ENCODE results near the gene KRTAP2-3.
A peak's percentile ranks its signal among the peaks of the same experiment; 100 is the strongest.
"Not testable (repeated sequence)": the region's sequence is repeated elsewhere in the genome, so short reads cannot be mapped to it uniquely, and the experiment has no call there.

Gene KRTAP2-3

DNA sequence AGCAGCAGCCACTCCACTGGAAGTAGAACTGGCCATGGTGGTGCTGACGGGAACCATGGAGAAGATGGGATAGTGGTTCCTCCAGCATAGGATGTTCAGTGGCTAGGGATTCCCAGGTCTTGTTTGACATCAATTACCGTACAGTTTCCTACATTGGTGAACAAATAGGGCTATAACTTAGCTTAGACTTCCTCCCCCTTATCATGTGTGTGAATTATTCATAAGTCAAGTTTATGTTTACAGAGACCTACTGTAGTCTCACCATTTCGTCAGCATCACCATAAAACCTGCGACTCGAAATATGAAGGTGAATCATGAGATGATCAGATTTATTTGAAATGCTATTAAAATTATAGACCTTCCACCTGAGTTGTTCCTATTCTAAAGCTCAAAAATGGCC, 1.2 kb downstream of the KRTAP2-3 start:
- FAIRE-seq (no peak), DNase-seq (ENCODE audit: insufficient read length) (no peak)
- TF ChIP-seq TAF1 (IDR thresholded peaks at IDR 0.05; ENCODE audit: borderline replicate concordance, low read depth, low read length) (no peak), POLR2AphosphoS5 (IDR thresholded peaks at IDR 0.05; ENCODE audit: low read depth, low read length) (no peak), POLR2A (IDR thresholded peaks at IDR 0.05; ENCODE audit: low read depth, low read length) (no peak)

- FAIRE-seq = peak; percentile 21
- TF ChIP-seq POLR2A (IDR thresholded peaks at IDR 0.05; ENCODE audit: low read depth, low read length) (no peak), TAF1 (IDR thresholded peaks at IDR 0.05; ENCODE audit: borderline replicate concordance, low read depth, low read length) (no peak), POLR2AphosphoS5 (IDR thresholded peaks at IDR 0.05; ENCODE audit: low read depth, low read length) (no peak)
Observed at GRCh38 chr17:41057547-41057946, 2.4 kb downstream of the KRTAP2-3 start.

GRCh38 chr17:41055130-41055529, 4.8 kb downstream of the KRTAP2-3 start, which contains the start of gene KRTAP2-2:
KRTAP2-2 (minus strand) TSS chr17:41055230; CDS start chr17:41055211, 19 bp downstream.
- DNase-seq (ENCODE audit: insufficient read length) = not testable (repeated sequence)

More at GRCh38 chr17:41057547-41057946, 2.4 kb downstream of the KRTAP2-3 start:
- no peak for DNase-seq (ENCODE audit: insufficient read length)

DNA sequence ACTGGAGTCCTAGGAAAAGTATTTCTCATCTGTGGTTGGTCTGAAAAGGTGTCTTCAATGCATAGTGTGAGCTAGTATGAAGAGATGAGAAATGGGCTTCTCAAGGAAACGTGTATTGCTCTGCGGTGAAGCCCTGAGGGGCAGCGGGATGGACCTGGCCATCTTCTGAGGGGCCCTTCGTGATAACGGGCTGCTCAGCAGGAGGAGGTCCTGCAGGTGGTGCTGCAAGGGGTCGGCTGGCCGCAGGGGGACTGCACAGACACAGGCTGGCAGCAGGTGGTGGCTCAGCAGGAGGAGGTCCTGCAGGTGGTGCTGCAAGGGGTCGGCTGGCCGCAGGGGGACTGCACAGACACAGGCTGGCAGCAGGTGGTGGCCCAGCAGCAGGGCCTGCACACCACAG, 5.4 kb downstream of the KRTAP2-3 start:
- not testable (repeated sequence) for FAIRE-seq; DNase-seq (ENCODE audit: insufficient read length)

More at GRCh38 chr17:41055130-41055529, 4.8 kb downstream of the KRTAP2-3 start, which contains the start of gene KRTAP2-2:
- not testable (repeated sequence) for FAIRE-seq

GRCh38 chr17:41054025-41054424, 5.9 kb downstream of the KRTAP2-3 start:
- FAIRE-seq = no peak
- TF ChIP-seq POLR2A (IDR thresholded peaks at IDR 0.05; ENCODE audit: low read depth, low read length) (no peak), POLR2AphosphoS5 (IDR thresholded peaks at IDR 0.05; ENCODE audit: low read depth, low read length) (no peak), TAF1 (IDR thresholded peaks at IDR 0.05; ENCODE audit: borderline replicate concordance, low read depth, low read length) (no peak)

DNA sequence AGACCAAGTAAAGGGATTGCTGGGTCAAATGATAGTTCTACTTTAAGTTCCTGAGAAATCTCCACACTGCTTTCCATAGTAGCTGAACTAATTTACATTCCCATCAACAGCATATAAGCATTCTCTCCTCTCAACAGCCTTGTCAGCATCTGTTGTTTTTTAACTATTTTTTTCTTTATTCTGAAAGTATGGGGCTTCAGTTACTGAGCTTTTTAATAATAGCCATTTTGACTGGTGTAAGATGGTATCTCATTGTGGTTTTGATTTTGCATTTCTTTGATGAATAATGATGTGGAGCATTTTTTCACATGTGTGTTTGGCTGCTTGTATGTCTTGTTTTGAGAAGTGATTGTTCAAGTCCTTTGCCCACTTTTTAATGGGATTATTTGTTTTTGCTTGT, 7.3 kb downstream of the KRTAP2-3 start:
- TF ChIP-seq POLR2A (IDR thresholded peaks at IDR 0.05; ENCODE audit: low read depth, low read length) (no peak), TAF1 (IDR thresholded peaks at IDR 0.05; ENCODE audit: borderline replicate concordance, low read depth, low read length) (no peak), POLR2AphosphoS5 (IDR thresholded peaks at IDR 0.05; ENCODE audit: low read depth, low read length) (no peak)
- no peak for DNase-seq (ENCODE audit: insufficient read length)
- FAIRE-seq = no peak

More at GRCh38 chr17:41054025-41054424, 5.9 kb downstream of the KRTAP2-3 start:
- DNase-seq (ENCODE audit: insufficient read length) = no peak

- TF ChIP-seq POLR2A (IDR thresholded peaks at IDR 0.05; ENCODE audit: low read depth, low read length) = no peak
- TF ChIP-seq POLR2AphosphoS5 (IDR thresholded peaks at IDR 0.05; ENCODE audit: low read depth, low read length) = no peak
- no peak for DNase-seq (ENCODE audit: insufficient read length)
- FAIRE-seq = no peak
Observed at GRCh38 chr17:41049110-41049509, 10.8 kb downstream of the KRTAP2-3 start.

DNA sequence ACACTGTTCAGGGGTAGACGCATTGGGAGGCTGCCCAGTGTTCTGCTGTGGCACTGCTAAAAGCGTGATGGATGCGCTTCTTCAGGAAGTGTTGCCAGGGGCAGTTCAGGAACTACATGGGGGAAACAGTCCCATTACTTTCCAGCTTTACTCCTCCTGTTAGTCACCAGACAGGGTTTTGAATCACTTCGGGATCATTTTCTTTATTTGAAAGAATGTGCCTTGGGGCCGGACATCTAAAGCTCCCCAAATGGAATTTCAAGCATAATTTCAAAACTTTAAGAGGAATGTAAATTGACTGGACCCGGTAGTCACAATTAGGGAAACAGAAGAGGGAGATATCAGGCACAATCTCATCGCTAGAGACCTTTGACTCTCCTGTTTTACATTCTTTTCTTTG, 11.5 kb downstream of the KRTAP2-3 start:
- no peak for DNase-seq (ENCODE audit: insufficient read length)
- no peak for FAIRE-seq
- no peak for TF ChIP-seq POLR2AphosphoS5 (IDR thresholded peaks at IDR 0.05; ENCODE audit: low read depth, low read length)
- no peak for TF ChIP-seq TAF1 (IDR thresholded peaks at IDR 0.05; ENCODE audit: borderline replicate concordance, low read depth, low read length)
- no peak for TF ChIP-seq POLR2A (IDR thresholded peaks at IDR 0.05; ENCODE audit: low read depth, low read length)

- DNase-seq (ENCODE audit: insufficient read length); FAIRE-seq: not testable (repeated sequence)
Observed at GRCh38 chr17:41046735-41047465, 13.0 kb downstream of the KRTAP2-3 start, which contains the start of gene KRTAP2-1. KRTAP2-1 (minus strand) TSS chr17:41047316; CDS start chr17:41047267, 49 bp downstream.

DNA sequence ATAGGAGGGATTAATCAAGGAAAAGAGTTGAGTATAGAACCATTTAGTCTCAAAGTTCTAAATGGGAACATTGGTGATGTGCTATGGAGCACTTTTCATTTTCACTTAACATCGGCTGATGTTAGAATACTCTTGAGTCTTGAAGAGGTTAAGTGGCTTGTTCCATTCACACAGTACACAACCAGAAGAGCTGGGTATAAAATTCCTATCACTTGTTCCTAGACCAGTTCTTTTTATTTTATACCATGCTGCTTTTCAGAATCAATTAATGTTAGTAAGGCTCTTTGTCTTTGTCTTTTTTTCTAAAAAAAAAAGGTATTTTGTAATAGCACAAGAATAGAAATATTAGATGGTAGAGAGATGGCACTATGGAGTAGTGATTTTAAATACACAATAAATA, 17.0 kb downstream of the KRTAP2-3 start:
- DNase-seq (ENCODE audit: insufficient read length) (no peak), FAIRE-seq (no peak)
- TF ChIP-seq POLR2AphosphoS5 (IDR thresholded peaks at IDR 0.05; ENCODE audit: low read depth, low read length) (no peak), POLR2A (IDR thresholded peaks at IDR 0.05; ENCODE audit: low read depth, low read length) (no peak), TAF1 (IDR thresholded peaks at IDR 0.05; ENCODE audit: borderline replicate concordance, low read depth, low read length) (no peak)

DNA sequence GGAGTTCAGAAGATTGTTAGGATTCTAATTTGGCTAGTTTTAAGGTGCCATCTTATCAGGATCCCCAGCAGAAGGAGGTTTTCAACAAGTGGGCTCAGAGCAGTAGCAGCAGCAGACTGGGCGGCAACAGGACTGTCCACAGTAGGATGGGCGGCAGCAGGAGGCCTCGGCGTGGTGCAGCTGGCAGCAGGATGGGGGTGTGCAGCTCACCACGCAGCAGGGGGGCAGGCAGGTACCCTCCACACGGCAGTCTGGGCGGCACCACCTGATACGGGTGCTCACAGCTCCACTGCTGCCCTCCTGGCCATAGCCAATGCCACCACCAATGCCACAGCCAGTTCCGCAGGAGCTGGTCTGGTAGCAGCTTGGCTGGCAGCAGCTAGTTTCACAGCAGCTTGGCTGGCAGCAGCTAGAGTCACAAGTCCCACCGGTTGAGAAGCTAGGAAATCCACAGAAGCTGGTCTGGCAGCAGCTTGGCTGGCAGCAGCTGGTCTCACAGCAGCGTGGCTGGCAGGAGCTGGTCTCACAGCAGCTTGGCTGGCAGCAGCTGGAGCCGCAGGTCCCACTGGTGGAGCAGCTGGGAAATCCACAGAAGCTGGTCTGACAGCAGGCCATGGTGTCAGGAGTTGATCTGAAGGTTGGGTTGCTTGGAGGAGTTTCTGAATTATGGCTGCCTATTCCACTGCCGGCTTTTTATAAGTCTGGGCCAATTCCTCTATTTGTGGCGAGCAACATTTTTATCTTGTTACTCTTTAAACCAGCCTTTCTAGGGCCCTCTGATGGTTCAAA, 18.9 kb downstream of the KRTAP2-3 start, which contains the start of gene KRTAP1-1:
KRTAP1-1 (minus strand) TSS at position 668 of the 789 bp plus-strand sequence; CDS start at position 615, 53 bp downstream.
- not testable (repeated sequence) for FAIRE-seq; DNase-seq (ENCODE audit: insufficient read length)

DNA sequence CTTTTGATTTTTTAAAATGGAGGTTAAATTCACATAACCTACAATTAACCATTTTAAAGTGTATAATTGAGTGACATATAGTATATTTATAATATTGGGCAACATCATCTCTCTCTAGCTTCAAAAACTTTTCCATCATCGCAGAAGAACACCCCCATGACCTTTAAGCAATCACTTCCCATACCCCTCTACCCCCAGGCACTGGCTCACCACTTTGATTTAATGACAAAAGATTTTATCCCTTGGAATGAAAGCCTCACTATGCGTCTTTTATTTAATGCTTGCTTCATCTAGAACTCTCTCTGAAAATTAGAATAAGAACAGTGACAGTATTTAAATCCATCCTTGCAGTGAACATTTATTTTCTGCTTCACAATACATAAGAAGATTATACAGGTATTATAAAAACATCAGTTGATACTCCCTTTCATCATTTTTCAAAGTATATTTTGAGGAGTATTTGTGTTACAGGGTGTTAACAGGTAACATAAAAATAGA, 22.0 kb downstream of the KRTAP2-3 start:
- FAIRE-seq (no peak), DNase-seq (ENCODE audit: insufficient read length) (no peak)
- TF ChIP-seq POLR2A (IDR thresholded peaks at IDR 0.05; ENCODE audit: low read depth, low read length) = no peak
- no peak for TF ChIP-seq POLR2AphosphoS5 (IDR thresholded peaks at IDR 0.05; ENCODE audit: low read depth, low read length)

DNA sequence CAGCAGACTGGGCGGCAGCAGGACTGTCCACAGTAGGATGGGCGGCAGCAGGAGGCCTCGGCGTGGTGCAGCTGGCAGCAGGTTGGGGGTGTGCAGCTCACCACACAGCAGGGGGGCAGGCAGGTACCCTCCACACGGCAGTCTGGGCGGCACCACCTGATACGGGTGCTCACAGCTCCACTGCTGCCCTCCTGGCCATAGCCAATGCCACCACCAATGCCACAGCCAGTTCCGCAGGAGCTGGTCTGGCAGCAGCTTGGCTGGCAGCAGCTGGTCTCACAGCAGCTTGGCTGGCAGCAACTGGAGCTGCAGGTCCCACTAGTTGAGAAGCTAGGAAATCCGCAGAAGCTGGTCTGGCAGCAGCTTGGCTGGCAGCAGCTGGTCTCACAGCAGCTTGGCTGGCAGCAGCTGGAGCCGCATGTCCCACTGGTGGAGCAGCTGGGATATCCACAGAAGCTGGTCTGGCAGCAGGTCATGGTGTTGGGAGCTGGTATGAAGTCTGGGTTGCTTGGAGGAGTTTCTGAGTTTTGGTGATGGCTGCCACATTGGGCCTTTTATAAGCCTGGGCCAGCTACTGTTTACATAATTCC, 25.5 kb downstream of the KRTAP2-3 start, which contains the start of gene KRTAP1-3:
KRTAP1-3 (minus strand) TSS at position 529 of the 590 bp plus-strand sequence; CDS start at position 476, 53 bp downstream.
- DNase-seq (ENCODE audit: insufficient read length); FAIRE-seq: not testable (repeated sequence)

Data from GM12892 (cell line).